ENCODE results near the gene PCID2.
"Not testable (repeated sequence)": the region's sequence is repeated elsewhere in the genome, so short reads cannot be mapped to it uniquely, and the experiment has no call there.

PCID2 gene

GRCh38 chr13:113167155-113167554 lies 41.3 kb downstream of the PCID2 start:
- DNase-seq (ENCODE audit: low read depth in 2 of 2, low spot score in 1 of 2), result no peak

GRCh38 chr13:113166681-113167080 lies 41.8 kb downstream of the PCID2 start:
- no peak for DNase-seq (ENCODE audit: low read depth in 2 of 2, low spot score in 1 of 2)

- no peak for DNase-seq (ENCODE audit: low read depth in 2 of 2, low spot score in 1 of 2)
These were observed 42.2 kb downstream of the PCID2 start for GRCh38 chr13:113166266-113166665.

GRCh38 chr13:113164492-113164891 lies 44.0 kb downstream of the PCID2 start:
- no peak for DNase-seq (ENCODE audit: low read depth in 2 of 2, low spot score in 1 of 2)

- no peak for DNase-seq (ENCODE audit: low read depth in 2 of 2, low spot score in 1 of 2)
These were observed 45.4 kb downstream of the PCID2 start for GRCh38 chr13:113162783-113163685.

GRCh38 chr13:113161975-113162374 lies 46.5 kb downstream of the PCID2 start:
- DNase-seq (ENCODE audit: low read depth in 2 of 2, low spot score in 1 of 2), result not testable (repeated sequence)

- no peak for DNase-seq (ENCODE audit: low read depth in 2 of 2, low spot score in 1 of 2)
These were observed 47.0 kb downstream of the PCID2 start for GRCh38 chr13:113161433-113161832.

GRCh38 chr13:113160983-113161382 lies 47.5 kb downstream of the PCID2 start:
- DNase-seq (ENCODE audit: low read depth in 2 of 2, low spot score in 1 of 2), result no peak

GRCh38 chr13:113159701-113160100 lies 48.8 kb downstream of the PCID2 start:
- DNase-seq (ENCODE audit: low read depth in 2 of 2, low spot score in 1 of 2), result no peak

- DNase-seq (ENCODE audit: low read depth in 2 of 2, low spot score in 1 of 2), result no peak
These were observed 49.5 kb downstream of the PCID2 start for GRCh38 chr13:113158946-113159345.

GRCh38 chr13:113157929-113158747 lies 50.3 kb downstream of the PCID2 start, which contains the start of gene PROZ:
Gene PROZ (plus strand): TSS chr13:113158648. CDS start chr13:113158661, 13 bp downstream.
- DNase-seq (ENCODE audit: low read depth in 2 of 2, low spot score in 1 of 2), result no peak

- no peak for DNase-seq (ENCODE audit: low read depth in 2 of 2, low spot score in 1 of 2)
These were observed 51.1 kb downstream of the PCID2 start for GRCh38 chr13:113157206-113157928.

- no peak for DNase-seq (ENCODE audit: low read depth in 2 of 2, low spot score in 1 of 2)
These were observed 52.4 kb downstream of the PCID2 start for GRCh38 chr13:113155982-113156655.

GRCh38 chr13:113155201-113155600 lies 53.3 kb downstream of the PCID2 start:
- no peak for DNase-seq (ENCODE audit: low read depth in 2 of 2, low spot score in 1 of 2)

- peak; percentile 44 to 53 for DNase-seq (ENCODE audit: low read depth in 2 of 2, low spot score in 1 of 2)
These were observed 54.4 kb downstream of the PCID2 start for GRCh38 chr13:113153810-113154748.

GRCh38 chr13:113152984-113153809 lies 55.3 kb downstream of the PCID2 start:
- no peak for DNase-seq (ENCODE audit: low read depth in 2 of 2, low spot score in 1 of 2)

- no peak for DNase-seq (ENCODE audit: low read depth in 2 of 2, low spot score in 1 of 2)
These were observed 55.8 kb downstream of the PCID2 start for GRCh38 chr13:113152691-113152983.

GRCh38 chr13:113151745-113152690 lies 56.5 kb downstream of the PCID2 start:
- DNase-seq (ENCODE audit: low read depth in 2 of 2, low spot score in 1 of 2), result no peak

All from stimulated activated CD8-positive, alpha-beta memory T cell treated with anti-CD3 and anti-CD28 coated beads, Interleukin-4, amount 100 ng/mL, for 4 hours (primary cell).